ENCODE results near the gene AGXT2. TPM values are rescaled to one million over a fixed set of nuclear protein-coding genes. Genes with fewer than 3 reads are reported as not detected.

Gene AGXT2
- total and polyA plus RNA-seq, 8 donors = 0.73 TPM; not detected in 7

DNA sequence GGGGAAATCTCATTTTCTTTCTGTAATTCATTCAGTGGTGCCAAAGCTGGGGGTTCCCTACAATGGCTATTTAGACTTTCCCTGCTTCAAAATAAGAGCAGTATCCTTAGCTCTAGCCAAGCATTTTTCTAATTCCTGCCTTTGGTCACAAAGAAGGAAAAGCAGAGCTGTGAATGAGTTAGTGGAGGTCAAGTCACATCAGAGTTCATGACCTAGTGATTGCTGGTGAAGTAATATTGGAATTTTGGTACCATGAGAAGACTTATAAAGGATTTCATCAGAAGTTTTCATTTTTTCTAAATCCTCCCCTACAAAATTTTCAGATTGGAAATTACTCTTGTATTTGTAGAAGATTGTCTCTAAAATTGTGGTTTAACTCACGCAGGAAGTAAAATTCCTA is 90.4 kb downstream of the AGXT2 start:
- 93 to 100% (median 97%) methylated on average over 1 of the region's 1 CpG for WGBS, 5 donors
- Histone ChIP-seq H3K36me3 (peaks cover 16 to 44% (median 32%) of the 10 kb centered on the region in 4 donors), H3K9me3 (no peaks in the 10 kb centered on the region), H3K4me1 (peaks cover 0 to 3% (median 0%) of the 10 kb centered on the region in 4 donors), H3K27ac (no peak overlapping the region), H3K27me3 (no peaks in the 10 kb centered on the region), H3K4me3 (no peak overlapping the region)
- TF ChIP-seq EP300 (IDR thresholded peaks at IDR 0.05) (no peak), POLR2AphosphoS5 (IDR thresholded peaks at IDR 0.05) (no peak), POLR2A (IDR thresholded peaks at IDR 0.05) (no peak), CTCF (IDR thresholded peaks at IDR 0.05) (no peak)
- no peak for DNase-seq
- intact Hi-C loops (cut with DNase I; ENCODE audit: low total_unique reads) = no loop called here

Other genes with a start within 250 kb of the AGXT2 start
- 1 to 10 TPM in 1 of 5 donors, under 1 TPM in 1, not detected in 3; 0.89 to 1.5 TPM for gene TTC23L, start 208.8 kb downstream of the AGXT2 start, total RNA-seq
- under 1 TPM in 1 of 3 donors, not detected in 2; 0.15 TPM for gene TTC23L, start 208.8 kb downstream of the AGXT2 start, polyA plus RNA-seq
- 10 to 100 TPM in 3 of 5 donors, 1 to 10 TPM in 2; 4.9 to 33.6 (median 15.5) TPM for gene RAD1, start 132.4 kb downstream of the AGXT2 start, total RNA-seq
- gene RAD1, start 132.4 kb downstream of the AGXT2 start, polyA plus RNA-seq = 10 to 100 TPM in 2 of 3 donors, 1 to 10 TPM in 1; 8.1 to 15.3 (median 14.9) TPM
- 10 to 100 TPM in 3 of 5 donors, 1 to 10 TPM in 1, not detected in 1; 3.8 to 36.2 (median 15.5) TPM for gene BRIX1, start 132.2 kb downstream of the AGXT2 start, total RNA-seq
- 10 to 100 TPM; 17.1 to 22.5 (median 21.4) TPM for gene BRIX1, start 132.2 kb downstream of the AGXT2 start, polyA plus RNA-seq
- 10 to 100 TPM; 30.4 to 69.4 (median 32.3) TPM for gene DNAJC21, start 118.4 kb downstream of the AGXT2 start, total RNA-seq
- 10 to 100 TPM; 21.8 to 32.2 (median 22.1) TPM for gene DNAJC21, start 118.4 kb downstream of the AGXT2 start, polyA plus RNA-seq
- gene PRLR, start 182.5 kb upstream of the AGXT2 start, total RNA-seq = 10 to 100 TPM in 3 of 5 donors, 1 to 10 TPM in 1, not detected in 1; 4.5 to 33.2 (median 10.9) TPM
- under 1 TPM; 0.56 to 0.92 (median 0.63) TPM for gene PRLR, start 182.5 kb upstream of the AGXT2 start, polyA plus RNA-seq

Measured in stomach (tissue), 9 donors.